ENCODE data around the gene TMED1. TPM values are rescaled to one million over a fixed set of nuclear protein-coding genes. Genes with fewer than 3 reads are reported as not detected.

TMED1 gene
- total and polyA plus RNA-seq, 2 of the 8 experiments (the other 6 are each of a cell fraction or from before 2014, with no cell fraction given): 26.9 to 31.9 TPM

DNA sequence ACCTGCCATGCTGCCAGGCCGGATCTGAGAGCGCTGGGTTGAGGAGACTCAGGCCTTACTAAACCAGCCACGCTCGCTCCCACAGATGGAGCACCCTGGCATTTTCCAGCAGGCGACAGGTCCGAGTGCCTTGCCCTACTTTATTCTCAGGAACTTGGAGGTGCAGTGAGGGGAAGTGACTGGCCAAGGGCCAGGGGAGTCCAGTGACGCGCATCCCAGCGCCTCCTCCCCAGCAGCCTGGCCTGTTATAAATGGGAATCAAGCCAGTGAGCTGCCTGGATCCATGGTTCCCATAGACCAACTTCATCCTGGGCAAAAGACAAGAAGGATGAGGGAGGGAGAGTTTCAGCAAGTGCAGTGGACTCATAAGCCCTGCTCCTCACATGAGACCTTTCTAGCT, 35.5 kb downstream of the TMED1 start:
- WGBS, 2 experiments (ENCODE audit: extremely low coverage in 1 of 2, insufficient coverage in 1 of 2, insufficient read length in 1 of 2, insufficient replicate concordance in 2 of 2, low coverage in 1 of 2, low lambda C conversion rate in 2 of 2, missing lambda C conversion rate in 1 of 2): 98% methylated on average over 9 of the region's 9 CpGs; no CpG with 5 or more reads in 1 of the 2 experiments
- no peak overlapping the region for H3K4ac ChIP-seq (replicated peaks; ENCODE audit: insufficient read length, low read depth, low read length)
- H2AK5ac ChIP-seq (ENCODE audit: low read depth, low read length): no peak overlapping the region
- no peaks in the 10 kb centered on the region for H3K79me1 ChIP-seq (ENCODE audit: low read depth, low read length)
- no peak overlapping the region for H2AFZ ChIP-seq (ENCODE audit: low read length)
- FAIRE-seq (no peak), DNase-seq (ENCODE audit: low read depth in 1 of 2, low spot score in 2 of 2) (no peak)
- ChIA-PET CTCF (ENCODE audit: partially characterized antibody) (interaction anchor here (1.6 kb wide), 1 partner anchor 29 kb away, joined by 4 read pairs; no protein-coding TSS in a partner anchor), POLR2A (ENCODE audit: partially characterized antibody) (no interaction called here)
- no peak overlapping the region for H2BK15ac ChIP-seq (ENCODE audit: low read length)
- H2BK20ac ChIP-seq (ENCODE audit: low read length): no peak overlapping the region
- H3K18ac ChIP-seq (ENCODE audit: extremely low read depth, low read length): no peak overlapping the region
- H4K8ac ChIP-seq (ENCODE audit: extremely low read depth, insufficient read depth, low read length): no peak overlapping the region
- no peak overlapping the region for H4K5ac ChIP-seq (ENCODE audit: insufficient read length, low read depth, low read length)
- H2BK120ac ChIP-seq (replicated peaks; ENCODE audit: low read depth, low read length): no peak overlapping the region
- no peak overlapping the region for H3K9ac ChIP-seq (replicated peaks in 1 of 4; ENCODE audit: extremely low read depth in 1 of 4, low read depth in 3 of 4, low read length in 3 of 4)
- no peak overlapping the region for H3K4me2 ChIP-seq (ENCODE audit: insufficient read depth in 1 of 2, low read depth in 2 of 2, low read length in 2 of 2)
- no peak overlapping the region for H3K4me3 ChIP-seq (ENCODE audit: extremely low read depth in 1 of 4, insufficient read depth in 2 of 4, low read depth in 3 of 4, low read length in 4 of 4)
- H4K20me1 ChIP-seq (replicated peaks in 1 of 2; ENCODE audit: control insufficient read depth in 1 of 2, insufficient read depth in 2 of 2, low read length in 2 of 2): peaks cover 0 to 1% of the 10 kb centered on the region in 2 experiments
- no peaks in the 10 kb centered on the region for H3K4me1 ChIP-seq (replicated peaks in 1 of 4; ENCODE audit: control insufficient read depth in 3 of 4, insufficient read depth in 4 of 4, low read length in 3 of 4)
- H3K23ac ChIP-seq (ENCODE audit: insufficient read length): no peak overlapping the region
- H3K79me2 ChIP-seq (ENCODE audit: control insufficient read depth in 1 of 2, insufficient read depth in 2 of 2, low read length in 2 of 2): no peaks in the 10 kb centered on the region
- H3K9me3 ChIP-seq (ENCODE audit: insufficient read depth in 2 of 2, low read depth in 1 of 2, low read length in 1 of 2): no peaks in the 10 kb centered on the region
- peaks cover 0 to 19% (median 16%) of the 10 kb centered on the region in 4 experiments; a peak in 5 of 8 replicates for H3K36me3 ChIP-seq (ENCODE audit: control insufficient read depth in 2 of 4, insufficient read depth in 4 of 4, low read length in 3 of 4)
- H3K27me3 ChIP-seq (replicated peaks in 1 of 4; ENCODE audit: control insufficient read depth in 3 of 4, extremely low read depth in 1 of 4, insufficient read depth in 3 of 4, low read length in 3 of 4): no peaks in the 10 kb centered on the region
- H3K56ac ChIP-seq (replicated peaks; ENCODE audit: insufficient read length, low read depth, low read length): no peak overlapping the region
- TF ChIP-seq SIN3A (conservative IDR thresholded peaks at IDR 0.05 in 1 of 2, IDR thresholded peaks at IDR 0.05 in 1 of 2; ENCODE audit: low read depth in 1 of 2, low read length in 2 of 2) (no peak), KDM5A (IDR thresholded peaks at IDR 0.05; ENCODE audit: low read length) (no peak), MAX (IDR thresholded peaks at IDR 0.05) (no peak), RBBP5 (IDR thresholded peaks at IDR 0.05; ENCODE audit: borderline replicate concordance, low read depth, low read length) (no peak), TBP (IDR thresholded peaks at IDR 0.05; ENCODE audit: low read depth, low read length) (no peak), CBX5 (IDR thresholded peaks at IDR 0.05; ENCODE audit: low read depth, low read length) (no peak), ATF3 (IDR thresholded peaks at IDR 0.05; ENCODE audit: insufficient read depth, low read depth, low read length) (no peak), TAF7 (optimal IDR thresholded peaks at IDR 0.05; ENCODE audit: borderline replicate concordance, low read depth, low read length) (no peak), NANOG (IDR thresholded peaks at IDR 0.05; ENCODE audit: insufficient read depth, low read depth, low read length, poor library complexity, severe bottlenecking) (no peak), GABPA (IDR thresholded peaks at IDR 0.05; ENCODE audit: borderline replicate concordance, insufficient read depth, low read length) (no peak), JUN (IDR thresholded peaks at IDR 0.05; ENCODE audit: low read depth, low read length) (no peak), TCF12 (IDR thresholded peaks at IDR 0.05; ENCODE audit: low read depth, low read length) (no peak), SIRT6 (IDR thresholded peaks at IDR 0.05; ENCODE audit: low read length) (no peak)
- H2BK5ac ChIP-seq (ENCODE audit: low read depth, low read length): no peak overlapping the region
- no peak overlapping the region for H3K14ac ChIP-seq (ENCODE audit: insufficient read length)
- no peak overlapping the region for H2BK12ac ChIP-seq (ENCODE audit: low read depth, low read length)
- H3K27ac ChIP-seq (ENCODE audit: low read depth, low read length): no peak overlapping the region
- no peak overlapping the region for H4K91ac ChIP-seq (replicated peaks; ENCODE audit: insufficient read length, low read length)
- H3K23me2 ChIP-seq (ENCODE audit: low read depth, low read length): no peaks in the 10 kb centered on the region
